H1 (cell line): Measurements from ENCODE around the gene DERL3. TPM values are rescaled to one million over a fixed set of nuclear protein-coding genes. Genes with fewer than 3 reads are reported as not detected.

Source experiments
- CTCF ChIA-PET: fragments of 300-600 bp; sonication (Branson Sonifier 250); formaldehyde crosslinking; loops from one replicate; lab custom pipeline; 2021; ENCODE audit not compliant: partially characterized antibody; lab: Charles Lee
- POLR2A ChIA-PET: fragments of 300-600 bp; sonication (Branson Sonifier 250); formaldehyde crosslinking; loops from one replicate; lab custom pipeline; 2021; ENCODE audit warnings: inconsistent platforms; ENCODE audit not compliant: partially characterized antibody; lab: Charles Lee
- DNase-seq, 2 experiments: peaks; one replicate each; pipeline versions ENCODE4 v3.0.0 to v3.0.0-alpha.2; 2010 to 2022; ENCODE audit warnings: low spot score in 2 of 2, low read depth in 1 of 2, mixed read lengths in 1 of 2
- FAIRE-seq: peaks from 2 replicates; lab custom pipeline; 2011; peaks lifted over from hg19 to GRCh38; lab: Jason Lieb, UNC
- H2AFZ ChIP-seq: 2 replicates; pipeline ENCODE4 v1.8.1; 2012; ENCODE audit warnings: low read length, inconsistent platforms
- H2AK5ac ChIP-seq: 2 replicates; pipeline ENCODE4 v1.6.1; 2013; ENCODE audit warnings: low read depth, low read length
- H2BK120ac ChIP-seq: replicated peaks from 2 replicates; pipeline ENCODE3; 2013; ENCODE audit warnings: low read depth, low read length, inconsistent platforms
- H2BK12ac ChIP-seq: 2 replicates; pipeline ENCODE4 v1.6.1; 2013; ENCODE audit warnings: low read depth, low read length
- H2BK15ac ChIP-seq: 2 replicates; pipeline ENCODE4 v1.6.1; 2013; ENCODE audit warnings: low read length
- H2BK20ac ChIP-seq: 2 replicates; pipeline ENCODE4 v1.6.1; 2013; ENCODE audit warnings: low read length
- H2BK5ac ChIP-seq: 2 replicates; pipeline ENCODE4 v1.6.1; 2013; ENCODE audit warnings: low read depth, low read length
- H3K14ac ChIP-seq: 2 replicates; pipeline ENCODE4 v1.6.1; 2013; ENCODE audit warnings: inconsistent platforms; ENCODE audit not compliant: insufficient read length
- H3K18ac ChIP-seq: 2 replicates; pipeline ENCODE4 v1.6.1; 2013; ENCODE audit warnings: low read length; ENCODE audit errors: extremely low read depth
- H3K23ac ChIP-seq: 2 replicates; pipeline ENCODE4 v1.6.1; 2013; ENCODE audit warnings: inconsistent platforms; ENCODE audit not compliant: insufficient read length
- H3K23me2 ChIP-seq: 2 replicates; pipeline ENCODE4 v1.6.1; 2013; ENCODE audit warnings: low read depth, low read length
- H3K27ac ChIP-seq: 2 replicates; pipeline ENCODE4 v1.6.1; 2011; ENCODE audit warnings: low read depth, low read length, inconsistent platforms
- H3K27me3 ChIP-seq, 4 experiments: replicated peaks in 1 of 4; 1 replicate in 1 of 4; 2 replicates in 3 of 4; pipeline versions ENCODE4 v1.6.1 to v1.8.1; 2011 to 2013; ENCODE audit warnings: low read length in 3 of 4, mild to moderate bottlenecking in 3 of 4, inconsistent platforms in 2 of 4, mixed read lengths in 2 of 4, moderate library complexity in 1 of 4; ENCODE audit not compliant: control insufficient read depth in 3 of 4, insufficient read depth in 3 of 4; ENCODE audit errors: extremely low read depth in 1 of 4
- H3K36me3 ChIP-seq, 4 experiments: 2 replicates each; pipeline versions ENCODE4 v1.6.1 to v1.8.1; 2011 to 2013; ENCODE audit warnings: mild to moderate bottlenecking in 4 of 4, low read length in 3 of 4, moderate library complexity in 2 of 4, control low read depth in 1 of 4, inconsistent platforms in 1 of 4; ENCODE audit not compliant: insufficient read depth in 4 of 4, control insufficient read depth in 2 of 4
- H3K4ac ChIP-seq: replicated peaks from 2 replicates; pipeline ENCODE3; 2013; ENCODE audit warnings: low read length, low read depth, mixed read lengths, inconsistent platforms; ENCODE audit not compliant: insufficient read length
- H3K4me1 ChIP-seq, 4 experiments: replicated peaks in 1 of 4; 1 replicate in 1 of 4; 2 replicates in 3 of 4; pipeline versions ENCODE4 v1.6.1 to v1.8.1; 2011 to 2013; ENCODE audit warnings: low read length in 3 of 4, inconsistent platforms in 2 of 4, mixed read lengths in 1 of 4; ENCODE audit not compliant: insufficient read depth in 4 of 4, control insufficient read depth in 3 of 4
- H3K4me2 ChIP-seq, 2 experiments: 2 replicates each; pipeline versions ENCODE4 v1.6.1 to v1.8.1; 2011 to 2013; ENCODE audit warnings: low read depth in 2 of 2, low read length in 2 of 2, control low read depth in 1 of 2, inconsistent platforms in 1 of 2, mild to moderate bottlenecking in 1 of 2; ENCODE audit not compliant: insufficient read depth in 1 of 2
- H3K4me3 ChIP-seq, 4 experiments: fragments of 200-600, 300-600 bp in 1 of 4; sonication (generic), shearing (Covaris generic), sonication (Bioruptor Twin) in 1 of 4; 2 replicates each; pipeline versions ENCODE4 v1.5.1 to v1.8.1; 2011 to 2016; ENCODE audit warnings: low read length in 4 of 4, low read depth in 3 of 4, control low read depth in 2 of 4, inconsistent platforms in 2 of 4, mild to moderate bottlenecking in 2 of 4, mixed read lengths in 1 of 4, moderate library complexity in 1 of 4; ENCODE audit not compliant: insufficient read depth in 2 of 4; ENCODE audit errors: extremely low read depth in 1 of 4
- H3K56ac ChIP-seq: replicated peaks from 2 replicates; pipeline ENCODE3; 2013; ENCODE audit warnings: low read depth, mild to moderate bottlenecking, mixed read lengths, low read length, inconsistent platforms; ENCODE audit not compliant: insufficient read length
- H3K79me1 ChIP-seq: 2 replicates; pipeline ENCODE4 v1.6.1; 2013; ENCODE audit warnings: low read depth, low read length, control low read depth
- H3K79me2 ChIP-seq, 2 experiments: 2 replicates each; pipeline versions ENCODE4 v1.6.1 to v1.8.1; 2012 to 2013; ENCODE audit warnings: low read length in 2 of 2, mild to moderate bottlenecking in 2 of 2, inconsistent platforms in 1 of 2; ENCODE audit not compliant: insufficient read depth in 2 of 2, control insufficient read depth in 1 of 2
- H3K9ac ChIP-seq, 4 experiments: replicated peaks in 1 of 4; 1 replicate in 1 of 4; 2 replicates in 3 of 4; pipeline versions ENCODE4 v1.6.1 to v1.8.1; 2011 to 2013; ENCODE audit warnings: low read depth in 3 of 4, low read length in 3 of 4, control low read depth in 2 of 4, mild to moderate bottlenecking in 2 of 4, moderate library complexity in 2 of 4, inconsistent platforms in 1 of 4; ENCODE audit errors: extremely low read depth in 1 of 4
- H3K9me3 ChIP-seq, 2 experiments: 2 replicates each; pipeline versions ENCODE4 v1.6.1 to v1.8.1; 2012 to 2013; ENCODE audit warnings: mild to moderate bottlenecking in 2 of 2, moderate library complexity in 2 of 2, control low read depth in 1 of 2, inconsistent platforms in 1 of 2, low read depth in 1 of 2, low read length in 1 of 2, mixed read lengths in 1 of 2; ENCODE audit not compliant: insufficient read depth in 2 of 2
- H4K20me1 ChIP-seq, 2 experiments: replicated peaks in 1 of 2; 2 replicates each; pipeline versions ENCODE3 to v1.8.1; 2011 to 2013; ENCODE audit warnings: inconsistent platforms in 2 of 2, low read length in 2 of 2, mild to moderate bottlenecking in 1 of 2; ENCODE audit not compliant: insufficient read depth in 2 of 2, control insufficient read depth in 1 of 2
- H4K5ac ChIP-seq: 2 replicates; pipeline ENCODE4 v1.6.1; 2013; ENCODE audit warnings: low read length, low read depth, mixed read lengths, inconsistent platforms; ENCODE audit not compliant: insufficient read length
- H4K8ac ChIP-seq: 2 replicates; pipeline ENCODE4 v1.8.0; 2013; ENCODE audit warnings: mild to moderate bottlenecking, moderate library complexity, low read length, inconsistent platforms; ENCODE audit not compliant: insufficient read depth; ENCODE audit errors: extremely low read depth
- H4K91ac ChIP-seq: replicated peaks from 2 replicates; pipeline ENCODE3; 2013; ENCODE audit warnings: low read length, mixed read lengths, inconsistent platforms; ENCODE audit not compliant: insufficient read length
- BRCA1 ChIP-seq: IDR thresholded peaks from 2 replicates; pipeline ENCODE4 v1.6.1; 2012; ENCODE audit warnings: low read depth, low read length, improper control_type of control experiment
- CHD2 ChIP-seq: IDR thresholded peaks from 2 replicates; pipeline ENCODE4 v1.6.1; 2012; ENCODE audit warnings: low read length, improper control_type of control experiment
- CTBP2 ChIP-seq: IDR thresholded peaks from 2 replicates; pipeline ENCODE4 v1.7.0; 2011; ENCODE audit warnings: borderline replicate concordance, mild to moderate bottlenecking, moderate library complexity, mixed read lengths, low read length; ENCODE audit not compliant: insufficient read depth, insufficient read length
- PHF8 ChIP-seq: fragments of 200-600 bp; sonication (generic); conservative IDR thresholded peaks from 2 replicates; pipeline ENCODE4 v1.7.1; 2012; ENCODE audit warnings: low read depth, mild to moderate bottlenecking, inconsistent platforms, low read length, moderate library complexity
- RAD21 ChIP-seq, 2 experiments: IDR thresholded peaks in 1 of 2; conservative IDR thresholded peaks in 1 of 2; 2 replicates each; pipeline ENCODE4 v1.6.1; 2011; ENCODE audit warnings: low read depth in 2 of 2, low read length in 2 of 2, improper control_type of control experiment in 1 of 2, inconsistent platforms in 1 of 2, mild to moderate bottlenecking in 1 of 2, moderate library complexity in 1 of 2
- RNF2 ChIP-seq: fragments of 200-900, 300-1000 bp; sonication (generic); IDR thresholded peaks from 2 replicates; pipeline ENCODE4 v1.7.1; 2016; ENCODE audit warnings: borderline replicate concordance, low read depth, mild to moderate bottlenecking, antibody characterized with exemption, low read length; ENCODE audit not compliant: poor library complexity, severe bottlenecking; ENCODE audit errors: missing control alignments
- RXRA ChIP-seq: IDR thresholded peaks from 2 replicates; pipeline ENCODE4 v1.6.1; 2011; ENCODE audit warnings: low read depth, mild to moderate bottlenecking, low read length, moderate library complexity; ENCODE audit not compliant: insufficient read depth
- SP4 ChIP-seq: IDR thresholded peaks from 2 replicates; pipeline ENCODE4 v1.6.1; 2012; ENCODE audit warnings: low read length, inconsistent platforms
- WGBS, 2 experiments: shearing (Covaris generic) in 1 of 2; methylation state at CpG; one replicate each; pipeline versions ENCODE4 v1.1.6 to v1.1.7; 2013 to 2015; ENCODE audit warnings: low lambda C conversion rate in 2 of 2, mixed read lengths in 2 of 2, inconsistent platforms in 1 of 2, low coverage in 1 of 2, missing lambda C conversion rate in 1 of 2; ENCODE audit not compliant: insufficient replicate concordance in 2 of 2, insufficient coverage in 1 of 2, insufficient read length in 1 of 2; ENCODE audit errors: extremely low coverage in 1 of 2, missing lambda C conversion rate in 1 of 2; 5-methylcytosine and 5-hydroxymethylcytosine counted together
- polyA plus RNA-seq, 7 experiments: library from polyadenylated mRNA; depleted of rRNA in 3 of 7; stranded (reverse) in 5 of 7; unstranded in 2 of 7; fragments of >200 nt in 5 of 7; fragments of 200-250 nt in 2 of 7; gene quantifications; 1 replicate in 5 of 7; 2 replicates in 1 of 7; 4 replicates in 1 of 7; pipeline versions ENCODE4 v1.2.1 to v1.2.3, GENCODE V29; 2011 to 2013; ENCODE audit warnings: missing spikeins in 2 of 7, mixed read lengths in 2 of 7
- total RNA-seq: library from RNA; stranded (reverse); fragmentation: NEBNext Ultra II Directional; extraction: Animal tissue kit (Norgen Biotek cat#: 25700); gene quantifications from 2 replicates; pipeline ENCODE4 v1.2.1, GENCODE V29; 2021
- TF ChIP-seq, protein P1 (sequence below): IDR thresholded peaks from 2 replicates; pipeline ENCODE4 v1.6.1; 2012; ENCODE audit warnings: low read length, inconsistent platforms

Gene DERL3
- total and polyA plus RNA-seq, 2 of the 8 experiments (the other 6 are each of a cell fraction or from before 2014, with no cell fraction given), result 8.7 to 19.5 TPM

DNA sequence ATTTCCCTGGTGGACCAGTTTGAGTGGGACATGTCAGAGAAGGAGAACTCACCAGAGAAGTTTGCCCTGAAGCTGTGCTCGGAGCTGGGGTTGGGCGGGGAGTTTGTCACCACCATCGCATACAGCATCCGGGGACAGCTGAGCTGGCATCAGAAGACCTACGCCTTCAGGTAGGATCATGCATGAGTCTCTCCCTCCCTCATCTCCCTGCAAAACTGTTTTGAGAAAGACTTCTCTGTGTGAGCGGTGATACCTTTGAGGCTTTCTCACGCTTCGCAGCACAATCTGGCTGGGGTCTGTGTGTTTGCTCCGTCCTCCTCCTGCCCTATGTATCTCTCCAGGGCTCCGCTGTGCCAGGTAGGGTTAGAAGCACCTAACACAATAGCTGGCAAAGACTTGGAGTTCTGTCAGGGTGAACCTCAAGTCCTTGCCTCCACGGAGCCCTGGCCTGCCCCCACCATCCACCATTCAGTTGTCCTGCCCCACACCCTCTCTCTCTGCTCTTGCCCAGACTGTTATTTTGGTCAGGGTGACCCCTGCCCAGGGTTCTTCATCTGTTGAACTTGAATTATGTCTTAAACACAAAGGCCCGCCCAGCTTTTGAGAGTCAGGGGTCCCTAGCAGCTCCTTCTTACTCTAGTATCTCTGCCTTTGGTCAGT is 13.4 kb downstream of the DERL3 start:
- ChIA-PET CTCF (interaction anchor here (1.1 to 2.1 kb wide), 2 partner anchors 10 to 24 kb away, joined by 4 to 14 read pairs; no protein-coding TSS in a partner anchor), POLR2A (interaction anchor here (0.9 to 2.0 kb wide), 6 partner anchors 9 to 69 kb away, joined by 3 to 6 read pairs (median 4); partner anchors contain the start of gene MIF)
- H3K9ac ChIP-seq, result no peak overlapping the region
- H4K91ac ChIP-seq, result peak overlapping the region; percentile 82
- H4K8ac ChIP-seq, result no peak overlapping the region; the same call in 1 of the 2 replicates
- H2BK15ac ChIP-seq, result no peak overlapping the region
- H2BK120ac ChIP-seq, result no peak overlapping the region
- H3K23ac ChIP-seq, result no peak overlapping the region
- peaks cover 11 to 60% (median 26%) of the 10 kb centered on the region in 4 experiments for H3K36me3 ChIP-seq
- H3K4me3 ChIP-seq, result no peak overlapping the region
- H3K14ac ChIP-seq, result no peak overlapping the region
- H3K56ac ChIP-seq, result no peak overlapping the region
- no peak overlapping the region for H2AK5ac ChIP-seq
- H2BK12ac ChIP-seq, result no peak overlapping the region
- peaks cover 0 to 10% of the 10 kb centered on the region in 2 experiments for H4K20me1 ChIP-seq
- H2AFZ ChIP-seq, result no peak overlapping the region
- no peaks in the 10 kb centered on the region; a peak in 1 of 4 replicates for H3K79me2 ChIP-seq
- H3K18ac ChIP-seq, result no peak overlapping the region
- no peaks in the 10 kb centered on the region for H3K4me1 ChIP-seq
- H3K27me3 ChIP-seq, result no peaks in the 10 kb centered on the region; a peak in 1 of 7 replicates
- H2BK5ac ChIP-seq, result peak overlapping the region; percentile 96
- WGBS, 2 experiments, result 85% methylated on average over 12 of the region's 12 CpGs; no CpG with 5 or more reads in 1 of the 2 experiments
- peak overlapping the region; percentile 80; the same call in 1 of the 2 replicates for H2BK20ac ChIP-seq
- peak overlapping the region; percentile 49; the same call in 1 of the 2 replicates for H3K27ac ChIP-seq
- H4K5ac ChIP-seq, result no peak overlapping the region
- FAIRE-seq (no peak), DNase-seq (no peak)
- no peak overlapping the region for H3K4ac ChIP-seq
- H3K9me3 ChIP-seq, result no peaks in the 10 kb centered on the region
- no peaks in the 10 kb centered on the region for H3K23me2 ChIP-seq
- no peak overlapping the region for H3K4me2 ChIP-seq
- no peaks in the 10 kb centered on the region for H3K79me1 ChIP-seq
- no peak for TF ChIP-seq CTBP2
- TF ChIP-seq, protein P1, sequence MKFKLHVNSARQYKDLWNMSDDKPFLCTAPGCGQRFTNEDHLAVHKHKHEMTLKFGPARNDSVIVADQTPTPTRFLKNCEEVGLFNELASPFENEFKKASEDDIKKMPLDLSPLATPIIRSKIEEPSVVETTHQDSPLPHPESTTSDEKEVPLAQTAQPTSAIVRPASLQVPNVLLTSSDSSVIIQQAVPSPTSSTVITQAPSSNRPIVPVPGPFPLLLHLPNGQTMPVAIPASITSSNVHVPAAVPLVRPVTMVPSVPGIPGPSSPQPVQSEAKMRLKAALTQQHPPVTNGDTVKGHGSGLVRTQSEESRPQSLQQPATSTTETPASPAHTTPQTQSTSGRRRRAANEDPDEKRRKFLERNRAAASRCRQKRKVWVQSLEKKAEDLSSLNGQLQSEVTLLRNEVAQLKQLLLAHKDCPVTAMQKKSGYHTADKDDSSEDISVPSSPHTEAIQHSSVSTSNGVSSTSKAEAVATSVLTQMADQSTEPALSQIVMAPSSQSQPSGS, result no peak
- no peak for TF ChIP-seq PHF8
- no peak for TF ChIP-seq SP4
- TF ChIP-seq RAD21 (IDR thresholded peaks at IDR 0.05 in 1 of 2, conservative IDR thresholded peaks at IDR 0.05 in 1 of 2; ENCODE audit: low read depth in 2 of 2, low read length in 2 of 2), result no peak
- no peak for TF ChIP-seq RXRA
- no peak for TF ChIP-seq BRCA1
- TF ChIP-seq CHD2, result no peak
- no peak for TF ChIP-seq RNF2
